Epithelial cell of proximal tubule (primary cell): ENCODE measurements around the gene SORCS2. TPM values are rescaled to one million over a fixed set of nuclear protein-coding genes. Genes with fewer than 3 reads are reported as not detected.

Source experiments
- DNase-seq: peaks from one replicate; pipeline ENCODE4 v3.0.0-alpha.2; 2011; ENCODE audit warnings: low read depth
- H3K4me3 ChIP-seq: 2 replicates; pipeline ENCODE4 v1.5.1; 2011; ENCODE audit warnings: low read depth, mild to moderate bottlenecking, low read length
- CTCF ChIP-seq: conservative IDR thresholded peaks from 2 replicates; pipeline ENCODE4 v1.5.1; 2012; ENCODE audit warnings: low read depth, mild to moderate bottlenecking, low read length
- total RNA-seq: library from RNA; depleted of rRNA; stranded (reverse); fragments of >200 nt; gene quantifications from 2 replicates; pipeline ENCODE4 v1.2.3, GENCODE V29; 2015

The SORCS2 gene
- total RNA-seq, 1 donor from 2014 or later, result 0.29 TPM

GRCh38 chr4:7584606-7585159 lies 392.3 kb downstream of the SORCS2 start:
- no peak for TF ChIP-seq CTCF
- no peak for DNase-seq
- no peak overlapping the region for H3K4me3 ChIP-seq

- no peak overlapping the region for H3K4me3 ChIP-seq
- no peak for DNase-seq
- no peak for TF ChIP-seq CTCF
These were observed 393.4 kb downstream of the SORCS2 start for GRCh38 chr4:7585768-7586167.

GRCh38 chr4:7587433-7588405 lies 395.4 kb downstream of the SORCS2 start:
- TF ChIP-seq CTCF, result no peak
- H3K4me3 ChIP-seq, result no peak overlapping the region
- DNase-seq, result no peak

- no peak overlapping the region for H3K4me3 ChIP-seq
- DNase-seq, result no peak
- no peak for TF ChIP-seq CTCF
These were observed 397.9 kb downstream of the SORCS2 start for GRCh38 chr4:7590189-7590588.

- no peak for TF ChIP-seq CTCF
- H3K4me3 ChIP-seq, result no peak overlapping the region
- no peak for DNase-seq
These were observed 398.6 kb downstream of the SORCS2 start for GRCh38 chr4:7590899-7591298.

GRCh38 chr4:7591409-7592053 lies 399.2 kb downstream of the SORCS2 start:
- no peak overlapping the region for H3K4me3 ChIP-seq
- TF ChIP-seq CTCF, result no peak
- no peak for DNase-seq
